Dedifferentiated amniotic fluid mesenchymal stem cell (primary cell): ENCODE measurements around the gene DCC.
A peak's percentile ranks its signal among the peaks of the same experiment; 100 is the strongest.

Experiments used
- DNase-seq: peaks from one replicate; pipeline ENCODE4 v3.0.0-alpha.2; 2016; ENCODE audit errors: extremely low spot score

Gene DCC

DNA sequence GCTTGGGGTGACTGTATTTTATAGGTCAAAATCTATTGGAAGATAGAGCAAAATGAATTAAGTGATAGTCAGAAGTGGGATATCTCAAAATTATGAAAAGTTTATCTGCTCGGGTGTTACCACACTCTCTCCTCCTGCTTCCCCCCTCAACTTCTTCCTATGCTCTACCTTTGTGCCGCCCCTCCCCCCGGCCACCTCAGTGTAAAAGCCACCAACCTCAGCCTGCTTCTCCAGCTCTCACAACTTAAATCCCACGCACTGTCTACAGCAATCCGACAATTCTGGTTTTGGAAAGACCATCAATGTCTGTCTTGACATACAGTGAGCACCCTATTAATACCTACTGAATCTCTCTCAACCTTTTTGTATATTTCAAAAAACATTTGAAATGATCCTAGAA is 164.6 kb downstream of the DCC start:
- no peak for DNase-seq

DNA sequence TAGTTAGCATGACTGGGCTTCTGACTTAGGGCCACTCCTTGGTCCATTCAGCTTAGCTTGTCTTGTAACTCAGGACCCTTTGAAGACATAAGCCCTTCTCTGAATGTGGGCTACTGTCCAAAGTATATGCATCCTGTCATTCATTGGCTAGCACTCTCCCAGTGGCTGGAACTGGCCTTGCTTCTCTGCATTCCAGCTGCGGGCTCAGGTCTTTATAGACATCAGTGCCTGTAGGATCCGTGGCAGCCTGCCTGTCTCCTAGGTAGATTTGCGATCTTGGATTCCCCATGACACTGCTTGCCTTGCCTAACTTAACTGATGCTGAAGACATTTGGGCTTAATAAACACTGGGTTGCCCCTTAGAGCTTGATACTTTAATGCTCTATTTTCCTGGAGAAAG is 170.1 kb downstream of the DCC start:
- DNase-seq, result no peak

GRCh38 chr18:52518086-52518485 is 178.1 kb downstream of the DCC start:
- DNase-seq, result no peak

DNA sequence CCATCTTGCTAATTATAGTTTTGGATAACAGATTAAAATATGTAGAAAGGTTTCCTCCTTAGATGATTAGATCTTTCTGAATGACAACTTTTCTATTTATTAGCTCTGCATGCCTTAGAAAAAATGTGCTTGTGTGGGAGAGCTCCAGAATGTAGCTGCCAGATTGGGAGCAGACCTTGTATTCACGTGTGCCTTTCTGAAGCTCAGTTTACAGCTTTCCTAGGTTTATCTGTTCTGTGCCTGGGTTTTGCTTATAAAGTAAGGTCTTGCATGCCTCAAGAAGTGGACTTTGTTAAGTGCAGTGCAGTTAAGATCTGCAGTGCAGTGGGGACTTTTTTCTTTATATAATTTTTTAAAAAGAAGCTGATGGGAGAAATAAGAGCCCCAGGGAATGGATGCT is 179.0 kb downstream of the DCC start:
- no peak for DNase-seq

- DNase-seq, result no peak
Observed at GRCh38 chr18:52523566-52523965, 183.6 kb downstream of the DCC start.

GRCh38 chr18:52531836-52532235 is 191.8 kb downstream of the DCC start:
- no peak for DNase-seq

- DNase-seq, result no peak
Observed at GRCh38 chr18:52536039-52536438, 196.0 kb downstream of the DCC start.

DNA sequence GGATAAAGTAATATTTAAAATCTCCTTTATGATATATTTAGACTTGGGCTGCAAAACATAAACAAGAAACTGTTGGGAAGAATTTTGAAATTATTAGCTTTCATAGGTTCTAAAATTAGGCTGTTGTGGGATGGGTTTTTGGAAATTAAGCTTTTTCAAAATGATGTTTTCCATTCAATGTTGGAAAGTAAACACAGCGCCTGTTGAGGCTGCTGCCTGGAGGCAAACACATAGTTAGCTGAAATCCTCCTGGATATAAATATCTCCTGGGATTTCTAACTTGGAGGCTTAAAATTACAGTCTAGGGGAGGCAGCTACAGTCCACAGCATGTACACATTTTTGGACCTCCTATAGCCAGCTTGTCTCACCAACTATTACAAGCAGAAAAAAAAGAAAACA is 197.3 kb downstream of the DCC start:
- DNase-seq, result no peak

DNA sequence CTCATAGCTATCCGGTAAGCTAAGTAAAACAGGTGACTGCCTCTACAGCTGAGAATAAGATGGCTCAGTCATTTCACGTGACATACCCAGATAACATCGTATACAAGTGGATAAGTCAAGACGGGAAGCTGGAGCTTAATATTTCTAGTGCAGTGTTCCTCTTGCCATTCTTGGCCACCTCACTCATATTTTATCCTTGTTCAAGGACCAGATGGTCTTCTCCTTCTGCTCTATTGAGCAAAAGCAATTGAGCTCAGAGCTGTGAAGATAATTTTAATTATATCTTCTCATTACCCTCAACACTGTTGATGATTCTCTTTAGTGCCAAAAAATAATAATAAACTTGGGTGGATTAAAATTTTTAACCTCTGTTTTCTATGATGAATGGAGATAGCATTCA is 201.1 kb downstream of the DCC start:
- no peak for DNase-seq

DNA sequence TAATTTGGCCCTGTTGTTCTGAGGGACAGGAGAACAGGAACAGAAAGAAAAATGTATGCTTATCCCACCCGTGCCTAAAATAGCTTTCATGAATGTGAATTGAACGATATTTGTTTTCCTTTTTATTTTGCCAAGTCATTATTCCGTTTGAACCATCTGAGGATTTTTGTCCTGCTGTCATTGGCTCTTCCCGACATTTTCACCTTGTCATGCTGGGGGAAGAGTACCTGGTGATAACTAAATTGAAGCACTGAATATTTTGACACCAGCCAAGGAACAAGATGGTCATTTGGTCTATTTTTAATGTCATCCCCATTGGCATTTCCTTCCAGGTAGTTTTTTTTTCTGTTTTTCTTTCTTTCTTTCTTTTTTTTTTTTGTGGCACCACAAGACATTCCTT is 204.1 kb downstream of the DCC start:
- DNase-seq, result no peak

DNA sequence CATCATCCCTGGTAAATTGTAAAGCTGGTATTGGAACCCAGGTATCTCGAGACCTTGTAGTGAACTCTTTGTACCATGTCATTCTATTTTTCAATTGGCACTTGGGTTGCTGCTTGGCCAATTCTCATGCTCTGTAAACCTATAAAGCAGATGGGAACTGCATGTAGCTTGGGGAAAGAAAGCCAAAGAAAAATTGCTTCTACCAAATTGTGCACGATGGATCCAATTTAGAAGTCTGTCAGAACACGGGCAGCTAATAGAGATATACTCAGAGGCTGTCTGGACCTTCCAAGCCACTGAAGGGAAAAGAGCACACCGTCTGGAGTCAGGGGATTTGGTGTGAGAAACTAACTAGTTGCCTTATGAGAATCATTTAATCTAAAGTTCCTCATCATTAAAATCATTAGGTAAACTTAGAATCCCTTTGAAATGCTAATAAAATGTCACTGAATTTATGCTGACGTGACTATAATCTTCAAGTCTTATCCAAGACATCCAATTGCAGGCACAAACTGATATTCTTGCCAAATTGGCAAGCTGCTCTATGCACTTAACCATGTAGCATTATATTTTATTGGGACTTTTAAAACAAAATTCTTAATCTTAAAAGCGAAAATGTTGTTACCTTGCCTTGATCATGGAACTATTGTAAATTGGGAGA is 206.8 kb downstream of the DCC start:
- DNase-seq, result no peak

- no peak for DNase-seq
Observed at GRCh38 chr18:52553441-52553840, 213.4 kb downstream of the DCC start.

DNA sequence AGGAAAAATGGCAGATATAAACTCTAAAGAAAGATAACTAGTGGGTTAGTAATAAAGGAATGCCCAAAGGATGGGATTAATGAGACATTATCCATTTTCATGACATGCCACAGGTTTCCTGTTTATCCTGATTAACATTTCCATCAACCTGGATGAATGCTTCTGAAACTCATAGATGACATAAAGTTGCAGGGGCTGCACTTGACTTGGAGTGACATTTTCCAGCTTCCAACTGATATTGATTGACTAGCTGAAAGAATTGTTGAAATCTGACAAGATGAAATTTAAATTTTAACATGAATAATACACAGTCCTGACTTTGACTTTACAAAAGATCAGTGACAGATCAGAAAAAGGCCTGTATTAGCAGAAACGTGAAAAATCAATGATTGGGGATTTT is 214.2 kb downstream of the DCC start:
- DNase-seq, result no peak

DNA sequence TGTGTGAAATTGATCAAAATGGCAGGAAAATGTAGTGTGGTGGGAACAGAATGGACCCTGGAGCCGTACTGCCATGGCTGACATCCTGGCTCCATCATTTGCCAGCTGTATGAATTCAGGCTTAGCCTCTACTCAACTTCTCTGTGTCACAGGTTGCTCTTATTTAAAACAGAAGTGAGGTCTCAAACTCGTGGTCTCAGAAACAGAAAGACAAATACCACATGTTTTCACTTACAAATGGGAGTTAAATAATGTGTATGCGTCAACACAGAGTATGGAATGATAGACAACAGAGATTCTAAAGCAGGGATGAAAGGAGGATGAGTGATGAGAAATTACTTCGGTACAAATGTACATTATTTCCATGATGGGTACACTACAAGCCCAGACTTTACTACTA is 227.4 kb downstream of the DCC start:
- DNase-seq, result no peak

DNA sequence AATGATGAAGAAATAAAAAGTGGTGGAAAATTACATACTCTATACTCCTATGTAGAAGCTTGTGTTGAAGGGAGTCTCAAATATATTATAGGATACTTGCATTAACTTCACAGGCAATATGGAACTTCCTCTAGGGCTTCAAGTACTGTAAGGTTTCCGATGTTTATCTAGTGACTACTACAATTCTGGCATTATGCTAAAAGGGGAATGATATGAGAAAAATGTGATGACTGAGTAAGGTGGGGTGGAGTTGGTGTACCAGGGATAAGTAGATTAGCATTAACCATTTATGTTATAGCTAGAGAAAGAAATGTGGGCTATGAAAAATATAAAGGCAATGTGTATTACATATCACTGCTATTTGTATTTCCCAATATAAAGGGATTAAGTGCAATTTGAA is 229.5 kb downstream of the DCC start:
- no peak for DNase-seq

GRCh38 chr18:52570975-52571374 is 231.0 kb downstream of the DCC start:
- peak; percentile 53 for DNase-seq

- no peak for DNase-seq
Observed at GRCh38 chr18:52572036-52573000, 232.3 kb downstream of the DCC start.

DNA sequence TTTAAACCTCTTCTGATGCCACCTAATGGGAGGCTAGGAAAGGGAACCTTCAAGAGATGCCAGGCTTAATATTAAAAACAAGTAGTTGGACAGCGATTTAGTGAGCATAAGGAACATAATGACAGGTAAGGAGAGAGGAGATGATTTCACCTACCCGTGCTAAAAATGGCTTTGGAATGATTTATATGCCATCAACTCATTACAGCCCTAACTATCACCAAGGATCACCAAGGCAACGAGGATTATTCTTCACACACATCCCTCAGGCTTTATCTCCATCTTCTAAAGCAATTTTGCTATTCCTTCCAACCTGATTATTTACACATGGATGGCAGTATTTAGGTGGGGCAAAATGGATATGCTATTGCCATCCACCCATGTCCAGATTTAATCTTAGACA is 237.8 kb downstream of the DCC start:
- no peak for DNase-seq

DNA sequence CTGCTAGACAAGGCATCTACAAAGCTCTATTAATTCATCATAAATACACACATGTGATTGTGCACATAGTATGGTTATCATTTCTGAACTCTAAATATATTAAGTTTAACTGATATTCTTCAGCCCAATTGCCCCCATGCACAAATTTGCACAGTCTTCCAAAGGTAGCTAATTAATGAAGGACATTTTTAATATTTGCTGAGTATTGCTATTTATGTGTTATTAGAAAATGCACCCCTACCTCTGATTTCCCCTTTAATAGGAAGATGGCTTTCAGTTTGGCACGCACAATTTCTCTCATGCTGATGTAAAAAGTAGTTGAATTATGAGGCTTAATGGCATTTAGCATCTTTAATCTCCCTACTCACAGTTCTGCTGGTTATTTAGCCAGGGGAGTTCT is 242.1 kb downstream of the DCC start:
- no peak for DNase-seq

DNA sequence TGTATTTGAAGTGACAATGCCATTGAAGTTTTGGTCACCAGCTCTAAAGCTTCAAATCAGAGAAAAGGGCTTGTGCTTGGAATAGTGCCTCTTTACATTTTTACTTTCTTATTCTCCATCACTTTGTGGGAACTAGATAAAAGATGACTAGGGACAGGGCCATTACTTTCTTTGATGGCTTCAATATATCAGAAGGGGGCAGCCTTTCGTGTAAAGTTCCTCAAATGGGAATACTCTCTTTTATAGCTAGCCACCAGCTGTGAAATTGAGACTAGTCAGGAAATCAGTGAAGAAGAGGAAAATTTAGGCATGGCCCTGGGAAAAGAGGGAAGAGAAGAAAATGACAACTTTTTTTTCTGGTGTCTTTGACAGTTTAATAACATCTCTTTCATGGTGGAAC is 242.5 kb downstream of the DCC start:
- no peak for DNase-seq

GRCh38 chr18:52588931-52589330 is 248.9 kb downstream of the DCC start:
- no peak for DNase-seq

DNA sequence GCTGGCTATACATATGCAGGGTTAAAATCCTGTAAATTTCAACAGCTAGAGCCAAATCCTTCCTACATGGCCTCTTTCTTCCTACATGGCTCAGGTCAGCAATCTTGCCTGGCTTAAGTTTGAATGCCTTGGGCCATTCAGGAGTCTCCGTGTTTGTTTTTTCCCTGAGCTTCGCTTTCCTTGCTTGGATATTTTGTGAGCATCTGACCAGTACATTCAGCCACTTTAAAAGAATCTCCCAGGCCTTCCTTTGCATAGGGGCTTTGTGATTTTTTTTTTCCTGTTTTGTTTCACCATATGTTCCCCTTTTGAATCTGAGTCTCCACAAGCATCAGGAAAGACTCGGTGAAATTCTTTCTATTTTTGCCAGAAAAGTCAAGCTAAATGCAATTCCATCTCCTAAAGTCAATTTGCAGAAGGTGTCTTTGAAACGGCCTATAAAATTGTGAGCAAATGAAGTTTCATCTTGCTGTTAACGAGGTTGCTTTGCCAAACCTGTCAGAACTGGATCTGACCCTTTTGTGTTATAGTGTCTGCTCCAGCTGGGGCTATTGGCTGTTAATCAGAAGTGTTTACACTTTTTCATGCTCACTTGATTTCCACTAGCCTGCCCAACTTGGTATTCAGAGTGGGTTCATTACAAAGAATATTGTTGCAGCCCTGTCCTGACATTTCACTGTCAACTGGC is 256.9 kb downstream of the DCC start:
- no peak for DNase-seq

GRCh38 chr18:52598921-52599320 is 258.9 kb downstream of the DCC start:
- no peak for DNase-seq
